ENCODE results near the gene WDR7.

The WDR7 gene

GRCh38 chr18:56815926-56816325, 164.8 kb downstream of the WDR7 start:
- peak; percentile 94 for DNase-seq

DNA sequence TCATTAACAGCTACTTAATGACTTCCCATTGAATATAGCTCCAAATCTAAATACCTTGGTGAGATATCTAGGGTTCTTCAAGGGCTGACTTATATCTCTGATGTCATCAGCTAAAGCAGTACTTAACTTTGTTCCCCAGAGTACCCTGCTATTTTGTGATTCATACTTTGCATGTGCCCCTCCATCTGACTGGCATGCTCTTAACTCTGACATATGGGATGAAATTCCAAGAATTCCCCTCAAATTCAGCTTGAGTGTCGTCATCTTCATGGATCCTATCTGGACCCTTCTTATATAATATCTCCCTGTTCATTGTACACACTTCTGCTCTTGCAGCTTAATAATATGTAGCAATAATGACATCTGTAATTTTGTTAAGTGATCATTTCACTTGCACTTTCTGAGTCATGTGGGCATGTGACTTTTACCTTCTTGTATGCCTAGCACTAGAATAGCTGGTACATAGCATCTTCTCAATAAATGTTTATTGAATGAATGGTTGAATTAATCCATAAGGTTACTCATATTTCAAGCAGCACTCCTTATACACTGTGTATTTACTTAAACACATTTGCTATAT, 172.9 kb downstream of the WDR7 start:
- DNase-seq: no peak

GRCh38 chr18:56825321-56825720, 174.2 kb downstream of the WDR7 start:
- no peak for DNase-seq

DNA sequence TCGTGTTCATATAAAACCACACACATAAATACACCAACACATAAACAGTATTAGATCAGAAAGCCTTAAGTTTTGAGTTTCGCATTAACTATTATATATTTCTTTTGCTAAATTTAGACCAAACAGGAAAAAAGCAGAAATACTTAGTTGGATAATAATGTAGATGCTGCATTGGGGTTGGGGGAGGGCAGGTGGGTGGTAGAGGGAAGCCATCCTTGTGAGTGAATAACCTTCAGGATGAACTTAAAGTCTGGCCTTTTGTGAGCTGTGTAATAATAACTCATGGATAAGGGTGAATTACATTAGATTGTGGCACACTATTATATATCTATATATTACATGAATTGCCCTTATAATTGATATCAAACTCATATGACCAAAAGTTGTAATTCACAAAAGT, 174.7 kb downstream of the WDR7 start:
- no peak for DNase-seq

GRCh38 chr18:56831988-56832387, 180.8 kb downstream of the WDR7 start:
- no peak for DNase-seq

DNA sequence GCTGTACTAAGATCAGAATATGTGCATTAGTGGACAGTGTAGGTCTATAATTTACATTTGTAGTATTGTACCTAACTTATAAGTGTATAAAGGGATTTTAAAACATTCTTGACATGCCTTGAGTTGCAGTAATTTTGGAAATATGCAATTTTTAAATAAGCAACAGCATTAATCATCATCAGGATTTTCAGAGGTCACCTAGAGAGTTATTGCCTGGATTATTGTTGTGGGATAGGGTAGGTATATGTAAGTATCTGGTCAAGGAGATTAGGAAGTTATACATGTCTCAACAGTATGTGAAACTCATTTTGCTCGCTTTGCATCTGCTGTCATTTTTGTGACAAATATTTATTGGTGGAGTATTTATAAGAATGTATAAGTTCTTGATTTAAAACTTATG, 184.2 kb downstream of the WDR7 start:
- DNase-seq: no peak

- DNase-seq: no peak
Measured at GRCh38 chr18:56836173-56836572, 185.0 kb downstream of the WDR7 start.

GRCh38 chr18:56841836-56842235, 190.7 kb downstream of the WDR7 start:
- no peak for DNase-seq

GRCh38 chr18:56843241-56843640, 192.1 kb downstream of the WDR7 start:
- DNase-seq: no peak

GRCh38 chr18:56844556-56844955, 193.4 kb downstream of the WDR7 start:
- no peak for DNase-seq

DNA sequence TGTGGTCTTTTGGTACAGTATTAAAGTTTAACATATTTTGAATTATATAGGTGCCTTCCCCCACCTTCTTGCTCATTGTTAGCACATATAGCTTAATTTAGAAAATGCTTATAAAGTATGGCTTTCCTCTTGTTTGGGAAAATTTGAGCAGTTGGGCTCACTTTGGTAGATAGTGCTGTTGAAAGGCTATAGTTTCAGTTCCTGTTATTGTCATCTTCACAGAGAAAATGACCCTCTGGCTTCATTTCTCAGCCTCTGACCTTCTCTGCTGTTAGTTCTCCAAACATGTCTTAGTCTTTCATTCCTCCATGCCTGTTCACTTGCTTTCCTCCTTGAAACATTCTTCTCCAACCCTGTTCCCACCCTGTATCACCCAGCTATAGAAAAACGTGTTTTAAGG, 200.6 kb downstream of the WDR7 start:
- no peak for DNase-seq

GRCh38 chr18:56853961-56854360, 202.8 kb downstream of the WDR7 start:
- DNase-seq: peak; percentile 84

DNA sequence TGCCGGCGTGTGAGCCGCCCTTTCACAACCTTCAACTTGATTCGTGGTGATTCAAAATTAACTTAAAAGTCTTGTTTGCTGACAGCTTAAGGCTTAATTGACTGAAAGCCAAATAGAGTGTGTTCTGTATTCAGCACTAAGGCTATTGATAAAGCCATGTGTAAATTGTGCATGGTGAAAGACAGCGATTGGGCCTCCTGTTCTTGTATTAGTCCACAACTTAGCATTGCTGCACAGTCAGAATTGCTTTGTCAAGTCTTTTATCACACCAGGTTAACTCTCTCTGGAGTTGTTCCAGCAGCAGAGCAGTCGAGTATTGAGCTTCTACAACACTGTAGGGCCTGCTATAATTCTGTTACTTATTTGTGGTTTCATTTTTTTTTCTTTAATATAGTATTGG, 210.1 kb downstream of the WDR7 start:
- DNase-seq: peak; percentile 99

- peak; percentile 96 for DNase-seq
Measured at GRCh38 chr18:56869189-56869777, 218.1 kb downstream of the WDR7 start.

DNA sequence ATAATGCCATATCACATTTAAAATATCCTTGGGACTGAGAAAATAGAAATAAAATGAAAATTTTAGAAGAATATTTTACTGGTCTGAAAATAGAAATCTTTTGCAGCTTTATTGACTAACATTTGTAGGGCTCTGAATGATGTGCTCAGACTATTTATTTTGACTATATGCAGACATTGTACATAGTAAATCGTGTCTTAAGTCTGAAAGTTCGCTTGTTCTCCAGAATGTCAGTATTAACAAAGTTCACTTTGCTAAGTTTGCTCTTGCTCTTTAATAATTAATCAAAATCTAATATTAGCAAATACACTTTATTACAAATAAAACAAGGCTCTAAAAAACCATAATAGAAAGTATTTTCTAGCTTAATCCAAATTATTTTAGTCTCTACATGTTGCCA, 219.8 kb downstream of the WDR7 start:
- no peak for DNase-seq

GRCh38 chr18:56872140-56872539, 221.0 kb downstream of the WDR7 start:
- no peak for DNase-seq

GRCh38 chr18:56873441-56874140, 222.4 kb downstream of the WDR7 start:
- peak; percentile 98 for DNase-seq

GRCh38 chr18:56878711-56879110, 227.6 kb downstream of the WDR7 start:
- DNase-seq: no peak

- peak; percentile 69 for DNase-seq
Measured at GRCh38 chr18:56884511-56884910, 233.4 kb downstream of the WDR7 start.

DNA sequence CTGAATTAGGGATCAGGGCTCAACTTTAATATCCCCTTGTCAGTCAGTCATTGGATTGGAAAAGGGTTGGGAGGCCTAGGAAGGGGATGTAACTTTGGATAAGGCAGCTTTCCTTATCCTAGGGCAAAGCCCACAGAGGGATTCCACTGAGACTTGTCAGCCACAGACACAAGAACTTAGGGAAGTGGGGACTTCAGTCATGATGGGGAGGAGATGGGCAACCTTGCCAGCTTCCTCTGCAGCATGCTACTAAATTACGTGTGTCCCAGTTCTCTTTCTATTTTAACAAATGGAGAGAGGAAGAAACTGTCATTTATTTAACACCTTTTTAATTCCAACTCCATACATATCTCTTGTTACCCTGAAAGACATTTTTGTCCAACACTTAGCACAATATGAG, 237.8 kb downstream of the WDR7 start:
- no peak for DNase-seq

- DNase-seq: no peak
Measured at GRCh38 chr18:56889621-56890020, 238.5 kb downstream of the WDR7 start.

GRCh38 chr18:56890632-56891031, 239.5 kb downstream of the WDR7 start:
- DNase-seq: no peak

DNA sequence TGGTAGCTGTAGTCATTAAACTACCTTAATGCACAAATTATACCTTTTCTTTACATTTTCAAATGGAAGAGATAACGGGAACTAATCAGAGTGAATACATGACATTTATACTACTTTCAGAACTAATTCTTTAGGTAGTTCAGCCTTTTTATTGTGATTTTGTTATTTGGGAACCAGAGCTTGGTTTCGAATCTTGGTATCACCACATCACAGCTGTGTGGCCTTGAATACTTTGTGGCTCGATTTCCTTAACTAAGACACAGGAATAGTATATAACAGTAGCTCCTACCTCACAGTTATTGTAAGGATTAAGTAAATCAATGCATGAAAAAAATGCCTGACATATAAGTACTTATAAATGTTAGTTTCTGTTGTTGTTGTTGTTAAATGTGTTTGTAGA, 240.0 kb downstream of the WDR7 start:
- no peak for DNase-seq

DNA sequence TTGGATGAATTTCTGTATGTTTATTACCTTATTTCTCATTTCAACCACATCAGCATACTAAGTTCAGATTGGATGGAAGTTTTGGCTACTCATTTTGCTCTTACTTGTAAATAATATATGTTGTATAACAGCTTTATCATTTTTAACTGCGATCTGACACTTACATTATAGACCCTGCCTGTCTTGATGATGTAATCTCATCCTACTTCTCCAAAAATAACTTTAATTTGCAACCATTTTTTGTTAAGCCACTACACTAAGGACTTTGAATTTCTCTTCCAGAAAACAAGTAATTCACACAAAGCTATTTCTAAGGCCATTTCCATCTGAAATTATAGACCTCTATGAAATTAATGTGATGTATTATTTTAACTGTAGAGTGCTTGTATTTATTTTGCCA, 240.7 kb downstream of the WDR7 start:
- DNase-seq: no peak

- DNase-seq: no peak
Measured at GRCh38 chr18:56897122-56897521, 246.0 kb downstream of the WDR7 start.

Data from NCI-H69 (cell line).